ENCODE results near the gene MCF2L. TPM values are rescaled to one million over a fixed set of nuclear protein-coding genes. Genes with fewer than 3 reads are reported as not detected.

Gene MCF2L, protein sequence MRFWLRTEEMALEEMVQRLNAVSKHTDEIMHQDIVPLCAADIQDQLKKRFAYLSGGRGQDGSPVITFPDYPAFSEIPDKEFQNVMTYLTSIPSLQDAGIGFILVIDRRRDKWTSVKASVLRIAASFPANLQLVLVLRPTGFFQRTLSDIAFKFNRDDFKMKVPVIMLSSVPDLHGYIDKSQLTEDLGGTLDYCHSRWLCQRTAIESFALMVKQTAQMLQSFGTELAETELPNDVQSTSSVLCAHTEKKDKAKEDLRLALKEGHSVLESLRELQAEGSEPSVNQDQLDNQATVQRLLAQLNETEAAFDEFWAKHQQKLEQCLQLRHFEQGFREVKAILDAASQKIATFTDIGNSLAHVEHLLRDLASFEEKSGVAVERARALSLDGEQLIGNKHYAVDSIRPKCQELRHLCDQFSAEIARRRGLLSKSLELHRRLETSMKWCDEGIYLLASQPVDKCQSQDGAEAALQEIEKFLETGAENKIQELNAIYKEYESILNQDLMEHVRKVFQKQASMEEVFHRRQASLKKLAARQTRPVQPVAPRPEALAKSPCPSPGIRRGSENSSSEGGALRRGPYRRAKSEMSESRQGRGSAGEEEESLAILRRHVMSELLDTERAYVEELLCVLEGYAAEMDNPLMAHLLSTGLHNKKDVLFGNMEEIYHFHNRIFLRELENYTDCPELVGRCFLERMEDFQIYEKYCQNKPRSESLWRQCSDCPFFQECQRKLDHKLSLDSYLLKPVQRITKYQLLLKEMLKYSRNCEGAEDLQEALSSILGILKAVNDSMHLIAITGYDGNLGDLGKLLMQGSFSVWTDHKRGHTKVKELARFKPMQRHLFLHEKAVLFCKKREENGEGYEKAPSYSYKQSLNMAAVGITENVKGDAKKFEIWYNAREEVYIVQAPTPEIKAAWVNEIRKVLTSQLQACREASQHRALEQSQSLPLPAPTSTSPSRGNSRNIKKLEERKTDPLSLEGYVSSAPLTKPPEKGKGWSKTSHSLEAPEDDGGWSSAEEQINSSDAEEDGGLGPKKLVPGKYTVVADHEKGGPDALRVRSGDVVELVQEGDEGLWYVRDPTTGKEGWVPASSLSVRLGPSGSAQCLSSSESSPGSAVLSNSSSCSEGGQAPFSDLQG
- total RNA-seq = 10 to 100 TPM; 10.2 to 25.4 (median 16.9) TPM

DNA sequence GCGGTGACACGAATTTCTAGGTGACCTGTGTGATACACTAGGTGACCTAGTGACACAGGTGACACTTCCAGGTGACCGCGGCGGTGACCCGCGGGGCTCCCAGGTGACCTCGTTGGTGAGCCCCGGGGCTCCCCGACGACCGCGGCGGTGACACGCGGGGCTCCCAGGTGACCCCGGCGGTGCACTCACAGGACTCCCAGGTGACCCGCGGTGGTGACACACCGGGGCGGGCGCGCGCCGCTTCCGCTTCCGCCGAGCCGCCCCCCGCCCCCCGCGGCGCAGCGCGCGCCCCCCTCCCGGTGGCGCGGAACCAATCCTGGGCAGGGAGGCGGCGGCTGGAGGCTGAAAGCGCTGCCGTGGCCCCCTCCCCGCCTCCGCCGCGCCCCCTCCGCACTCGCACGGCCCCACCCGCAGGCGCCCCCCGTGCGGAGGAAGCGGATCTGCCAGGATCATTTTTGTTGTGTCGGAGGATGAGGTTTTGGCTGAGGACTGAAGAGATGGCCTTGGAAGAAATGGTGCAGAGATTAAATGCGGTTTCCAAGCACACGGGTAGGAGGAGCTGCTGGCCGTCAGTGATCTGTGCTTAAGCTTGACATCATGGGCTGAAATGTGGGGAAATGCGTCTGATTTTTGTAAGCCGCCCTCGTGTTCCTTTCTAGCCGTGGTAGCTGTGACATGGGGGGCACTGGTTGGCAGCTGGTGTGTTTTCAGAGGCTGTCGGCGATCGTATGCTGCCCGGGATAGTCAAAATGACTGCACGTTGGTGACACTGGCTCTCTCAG is at the start of gene MCF2L:
Gene MCF2L (plus strand): TSS at position 305 of the 782 bp plus-strand sequence. CDS start 166 bp downstream, at position 471.
- DNase-seq = no peak
- WGBS, 2 donors = 0 to 3% methylated on average over 13 to 17 of the region's 69 CpGs
- TF ChIP-seq, protein P1, sequence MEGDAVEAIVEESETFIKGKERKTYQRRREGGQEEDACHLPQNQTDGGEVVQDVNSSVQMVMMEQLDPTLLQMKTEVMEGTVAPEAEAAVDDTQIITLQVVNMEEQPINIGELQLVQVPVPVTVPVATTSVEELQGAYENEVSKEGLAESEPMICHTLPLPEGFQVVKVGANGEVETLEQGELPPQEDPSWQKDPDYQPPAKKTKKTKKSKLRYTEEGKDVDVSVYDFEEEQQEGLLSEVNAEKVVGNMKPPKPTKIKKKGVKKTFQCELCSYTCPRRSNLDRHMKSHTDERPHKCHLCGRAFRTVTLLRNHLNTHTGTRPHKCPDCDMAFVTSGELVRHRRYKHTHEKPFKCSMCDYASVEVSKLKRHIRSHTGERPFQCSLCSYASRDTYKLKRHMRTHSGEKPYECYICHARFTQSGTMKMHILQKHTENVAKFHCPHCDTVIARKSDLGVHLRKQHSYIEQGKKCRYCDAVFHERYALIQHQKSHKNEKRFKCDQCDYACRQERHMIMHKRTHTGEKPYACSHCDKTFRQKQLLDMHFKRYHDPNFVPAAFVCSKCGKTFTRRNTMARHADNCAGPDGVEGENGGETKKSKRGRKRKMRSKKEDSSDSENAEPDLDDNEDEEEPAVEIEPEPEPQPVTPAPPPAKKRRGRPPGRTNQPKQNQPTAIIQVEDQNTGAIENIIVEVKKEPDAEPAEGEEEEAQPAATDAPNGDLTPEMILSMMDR (IDR thresholded peaks at IDR 0.05) = peak in 2 of 6 experiments; percentile 25 to 26
- no peak for TF ChIP-seq POLR2A (IDR thresholded peaks at IDR 0.05)
- intact Hi-C loops (cut with DNase I) = no loop called here
- H3K27me3 ChIP-seq = peaks cover 0 to 60% (median 2%) of the 10 kb centered on the region in 4 donors
- H3K4me3 ChIP-seq = peak within 1 kb of the TSS; percentile 31 to 74 (median 57)
- H3K9me3 ChIP-seq = no peaks in the 10 kb centered on the region
- no peaks in the 10 kb centered on the region for H3K36me3 ChIP-seq
- H3K4me1 ChIP-seq = peaks cover 0 to 30% (median 13%) of the 10 kb centered on the region in 3 donors
- H3K27ac ChIP-seq = peak within 1 kb of the TSS; percentile 3 to 64 (median 38)

DNA sequence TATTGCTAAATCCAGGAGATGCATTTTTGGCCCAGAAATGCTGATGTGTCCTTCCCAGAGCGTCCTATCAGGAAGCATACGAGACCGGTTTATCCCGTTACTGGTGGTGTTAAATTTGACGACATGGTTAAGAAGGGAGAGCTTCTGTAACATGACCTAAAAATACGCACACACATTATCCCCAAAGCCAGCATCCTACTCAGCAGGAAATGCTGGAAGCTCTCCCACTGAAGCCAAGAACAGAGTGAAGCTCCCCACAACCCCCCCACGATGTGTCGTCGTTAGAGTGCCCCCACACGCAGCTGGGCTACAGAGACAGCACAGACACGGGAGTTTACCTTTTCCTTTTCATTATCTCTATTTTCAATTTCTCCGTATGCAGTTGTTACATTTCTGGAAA is 45.1 kb upstream of the MCF2L start:
- no peaks in the 10 kb centered on the region for H3K36me3 ChIP-seq
- H3K4me1 ChIP-seq = peaks cover 0 to 5% (median 1%) of the 10 kb centered on the region in 3 donors
- TF ChIP-seq, protein P1 (IDR thresholded peaks at IDR 0.05) = no peak
- TF ChIP-seq POLR2A (IDR thresholded peaks at IDR 0.05) = no peak
- H3K27me3 ChIP-seq = peaks cover 0 to 38% (median 0%) of the 10 kb centered on the region in 4 donors
- intact Hi-C loops (cut with DNase I) = no loop called here
- H3K27ac ChIP-seq = no peak overlapping the region
- no peak overlapping the region for H3K4me3 ChIP-seq
- no peak for DNase-seq
- no peaks in the 10 kb centered on the region for H3K9me3 ChIP-seq
- 75 to 76% methylated on average over 12 of the region's 12 CpGs for WGBS, 2 donors

- no peak overlapping the region for H3K4me3 ChIP-seq
- peaks cover 0 to 9% (median 5%) of the 10 kb centered on the region in 3 donors for H3K4me1 ChIP-seq
- no peak overlapping the region for H3K27ac ChIP-seq
- H3K27me3 ChIP-seq = peaks cover 0 to 42% (median 0%) of the 10 kb centered on the region in 4 donors
- H3K36me3 ChIP-seq = no peaks in the 10 kb centered on the region
- H3K9me3 ChIP-seq = no peaks in the 10 kb centered on the region
- intact Hi-C loops (cut with DNase I) = no loop called here
- TF ChIP-seq, protein P1 (IDR thresholded peaks at IDR 0.05) = no peak
- no peak for TF ChIP-seq POLR2A (IDR thresholded peaks at IDR 0.05)
- DNase-seq = no peak
- 88 to 94% methylated on average over 2 of the region's 2 CpGs for WGBS, 2 donors
Observed at GRCh38 chr13:112924365-112924764, 44.6 kb upstream of the MCF2L start.

GRCh38 chr13:112926003-112926402 is 43.0 kb upstream of the MCF2L start:
- no peak overlapping the region for H3K4me3 ChIP-seq

More at GRCh38 chr13:112926003-112926402, 43.0 kb upstream of the MCF2L start:
- Histone ChIP-seq H3K27me3 (peaks cover 0 to 48% (median 0%) of the 10 kb centered on the region in 4 donors), H3K27ac (no peak overlapping the region), H3K36me3 (no peaks in the 10 kb centered on the region), H3K9me3 (no peaks in the 10 kb centered on the region), H3K4me1 (peaks cover 0 to 20% (median 9%) of the 10 kb centered on the region in 3 donors)
- DNase-seq = no peak
- WGBS, 2 donors = 88 to 89% methylated on average over 10 to 15 of the region's 15 CpGs
- TF ChIP-seq POLR2A (IDR thresholded peaks at IDR 0.05) = no peak
- TF ChIP-seq, protein P1 (IDR thresholded peaks at IDR 0.05) = no peak
- intact Hi-C loops (cut with DNase I) = no loop called here
